H9 (cell line): ENCODE measurements around the gene ABI3. TPM values are rescaled to one million over a fixed set of nuclear protein-coding genes. Genes with fewer than 3 reads are reported as not detected.

Experiments used
- DNase-seq: peaks from one replicate; pipeline ENCODE4 v3.0.0-alpha.2; 2017
- H2AFZ ChIP-seq: one replicate; pipeline ENCODE4 v1.6.1; 2013; ENCODE audit warnings: mild to moderate bottlenecking, low read length, control low read depth, moderate library complexity
- H2AK5ac ChIP-seq: 2 replicates; pipeline ENCODE4 v1.6.1; 2013; ENCODE audit warnings: low read length, control low read depth, mixed read lengths; ENCODE audit not compliant: insufficient read length
- H2BK120ac ChIP-seq: one replicate; pipeline ENCODE4 v1.6.1; 2013; ENCODE audit warnings: low read depth, mild to moderate bottlenecking, low read length, control low read depth, inconsistent platforms; ENCODE audit not compliant: poor library complexity, severe bottlenecking
- H2BK12ac ChIP-seq: 2 replicates; pipeline ENCODE4 v1.6.1; 2013; ENCODE audit warnings: low read length, control low read depth, mixed read lengths, low read depth; ENCODE audit not compliant: insufficient read length
- H2BK15ac ChIP-seq: 2 replicates; pipeline ENCODE4 v1.6.1; 2013; ENCODE audit warnings: low read depth, low read length, control low read depth
- H2BK20ac ChIP-seq: one replicate; pipeline ENCODE4 v1.6.1; 2013; ENCODE audit warnings: low read depth, mild to moderate bottlenecking, low read length, control low read depth, inconsistent platforms; ENCODE audit not compliant: poor library complexity, severe bottlenecking
- H2BK5ac ChIP-seq: 2 replicates; pipeline ENCODE4 v1.6.1; 2013; ENCODE audit warnings: low read length, control low read depth, mixed read lengths; ENCODE audit not compliant: insufficient read length
- H3K14ac ChIP-seq: 2 replicates; pipeline ENCODE4 v1.6.1; 2013; ENCODE audit warnings: low read length, control low read depth; ENCODE audit not compliant: insufficient read depth
- H3K18ac ChIP-seq: 2 replicates; pipeline ENCODE4 v1.6.1; 2013; ENCODE audit warnings: low read depth, mild to moderate bottlenecking, mixed read lengths, low read length, control low read depth; ENCODE audit not compliant: insufficient read length
- H3K23ac ChIP-seq: 2 replicates; pipeline ENCODE4 v1.6.1; 2013; ENCODE audit warnings: low read length, control low read depth, mixed read lengths, low read depth; ENCODE audit not compliant: insufficient read length
- H3K23me2 ChIP-seq: 2 replicates; pipeline ENCODE4 v1.6.1; 2013; ENCODE audit warnings: low read depth, mild to moderate bottlenecking, mixed read lengths, low read length, control low read depth; ENCODE audit not compliant: insufficient read length, poor library complexity, severe bottlenecking
- H3K27ac ChIP-seq: 2 replicates; pipeline ENCODE4 v1.5.1; 2013; ENCODE audit warnings: low read length, control low read depth, mixed read lengths, low read depth; ENCODE audit not compliant: insufficient read length
- H3K27me3 ChIP-seq: 2 replicates; pipeline ENCODE4 v1.6.1; 2013; ENCODE audit warnings: low read length, control low read depth, inconsistent platforms; ENCODE audit not compliant: insufficient read depth
- H3K4ac ChIP-seq: 2 replicates; pipeline ENCODE4 v1.6.1; 2013; ENCODE audit warnings: low read depth, mild to moderate bottlenecking, control low read depth, inconsistent platforms, low read length, moderate library complexity
- H3K4me1 ChIP-seq: 2 replicates; pipeline ENCODE4 v1.6.1; 2013; ENCODE audit warnings: low read length, control low read depth, inconsistent platforms; ENCODE audit not compliant: insufficient read depth
- H3K4me2 ChIP-seq: 2 replicates; pipeline ENCODE4 v1.6.1; 2013; ENCODE audit warnings: low read length, control low read depth, mixed read lengths; ENCODE audit not compliant: insufficient read length, insufficient read depth
- H3K56ac ChIP-seq: 2 replicates; pipeline ENCODE4 v1.6.1; 2013; ENCODE audit warnings: low read depth, mild to moderate bottlenecking, mixed read lengths, low read length, control low read depth; ENCODE audit not compliant: insufficient read length
- H3K79me1 ChIP-seq: 2 replicates; pipeline ENCODE4 v1.6.1; 2013; ENCODE audit warnings: low read depth, mild to moderate bottlenecking, moderate library complexity, low read length, control low read depth, inconsistent platforms; ENCODE audit not compliant: insufficient read depth, poor library complexity, severe bottlenecking
- H3K79me2 ChIP-seq: 2 replicates; pipeline ENCODE4 v1.6.1; 2013; ENCODE audit warnings: low read length, control low read depth, inconsistent platforms; ENCODE audit not compliant: insufficient read depth
- H3K9ac ChIP-seq: 2 replicates; pipeline ENCODE4 v1.6.1; 2013; ENCODE audit warnings: low read length, control low read depth, mixed read lengths; ENCODE audit not compliant: insufficient read length; ENCODE audit errors: extremely low read depth
- H3K9me3 ChIP-seq: one replicate; pipeline ENCODE4 v1.6.1; 2013; ENCODE audit warnings: low read depth, low read length, inconsistent platforms; ENCODE audit not compliant: control insufficient read depth
- H3T11ph ChIP-seq: one replicate; pipeline ENCODE4 v1.6.1; 2013; ENCODE audit warnings: mild to moderate bottlenecking, low read length, control low read depth, inconsistent platforms
- H4K20me1 ChIP-seq: one replicate; pipeline ENCODE4 v1.6.1; 2013; ENCODE audit not compliant: control insufficient read depth, insufficient read length, insufficient read depth
- H4K5ac ChIP-seq: 2 replicates; pipeline ENCODE4 v1.6.1; 2013; ENCODE audit warnings: low read depth, mild to moderate bottlenecking, mixed read lengths, low read length, control low read depth; ENCODE audit not compliant: insufficient read length
- H4K8ac ChIP-seq: replicated peaks from 2 replicates; pipeline ENCODE4 v1.6.1; 2013; ENCODE audit warnings: low read length, control low read depth, mixed read lengths, low read depth; ENCODE audit not compliant: insufficient read length
- H4K91ac ChIP-seq: 2 replicates; pipeline ENCODE4 v1.6.1; 2013; ENCODE audit warnings: low read depth, mild to moderate bottlenecking, moderate library complexity, mixed read lengths, low read length, control low read depth; ENCODE audit not compliant: insufficient read length
- H3K27ac Mint-ChIP-seq, 3 experiments: 2 replicates in 2 of 3; 3 replicates in 1 of 3; pipeline ENCODE4 v1.8.0; 2020 to 2021; ENCODE audit warnings: mixed read lengths in 3 of 3, mild to moderate bottlenecking in 1 of 3, moderate library complexity in 1 of 3
- H3K27me3 Mint-ChIP-seq: 2 replicates; pipeline ENCODE4 v1.8.0; 2021; ENCODE audit warnings: low read depth, mild to moderate bottlenecking, moderate library complexity, mixed read lengths
- H3K36me3 Mint-ChIP-seq, 3 experiments: 2 replicates in 2 of 3; 3 replicates in 1 of 3; pipeline ENCODE4 v1.8.0; 2020 to 2021; ENCODE audit warnings: low read depth in 3 of 3, mixed read lengths in 3 of 3; ENCODE audit not compliant: insufficient read depth in 1 of 3
- H3K4me1 Mint-ChIP-seq, 2 experiments: 2 replicates each; pipeline ENCODE4 v1.8.0; 2020; ENCODE audit warnings: mixed read lengths in 2 of 2
- H3K4me3 Mint-ChIP-seq, 2 experiments: 2 replicates in 1 of 2; 3 replicates in 1 of 2; pipeline ENCODE4 v1.8.0; 2020 to 2021; ENCODE audit warnings: mild to moderate bottlenecking in 2 of 2, mixed read lengths in 2 of 2, moderate library complexity in 1 of 2
- H3K9me3 Mint-ChIP-seq, 2 experiments: 2 replicates in 1 of 2; 3 replicates in 1 of 2; pipeline ENCODE4 v1.8.0; 2020; ENCODE audit warnings: mild to moderate bottlenecking in 2 of 2, mixed read lengths in 2 of 2, moderate library complexity in 1 of 2
- WGBS: extraction: QIAGEN DNeasy Blood & Tissue Kit; methylation state at CpG from one replicate; pipeline ENCODE4 v1.1.7; 2013; ENCODE audit warnings: missing lambda C conversion rate, low lambda C conversion rate, mixed read lengths; ENCODE audit not compliant: insufficient read length; ENCODE audit errors: extremely low coverage; 5-methylcytosine and 5-hydroxymethylcytosine counted together
- total RNA-seq: library from RNA; stranded (reverse); gene quantifications from 2 replicates; pipeline ENCODE4 v1.2.1, GENCODE V29; 2021
- TF ChIP-seq, protein P1 (sequence below): fragments of 200-600 bp; sonication (generic); conservative IDR thresholded peaks from 3 replicates; pipeline ENCODE4 v1.8.0; 2021; ENCODE audit warnings: antibody characterized with exemption, mild to moderate bottlenecking

The ABI3 gene
- total RNA-seq, 1 experiment from 2014 or later = 2.1 TPM

DNA sequence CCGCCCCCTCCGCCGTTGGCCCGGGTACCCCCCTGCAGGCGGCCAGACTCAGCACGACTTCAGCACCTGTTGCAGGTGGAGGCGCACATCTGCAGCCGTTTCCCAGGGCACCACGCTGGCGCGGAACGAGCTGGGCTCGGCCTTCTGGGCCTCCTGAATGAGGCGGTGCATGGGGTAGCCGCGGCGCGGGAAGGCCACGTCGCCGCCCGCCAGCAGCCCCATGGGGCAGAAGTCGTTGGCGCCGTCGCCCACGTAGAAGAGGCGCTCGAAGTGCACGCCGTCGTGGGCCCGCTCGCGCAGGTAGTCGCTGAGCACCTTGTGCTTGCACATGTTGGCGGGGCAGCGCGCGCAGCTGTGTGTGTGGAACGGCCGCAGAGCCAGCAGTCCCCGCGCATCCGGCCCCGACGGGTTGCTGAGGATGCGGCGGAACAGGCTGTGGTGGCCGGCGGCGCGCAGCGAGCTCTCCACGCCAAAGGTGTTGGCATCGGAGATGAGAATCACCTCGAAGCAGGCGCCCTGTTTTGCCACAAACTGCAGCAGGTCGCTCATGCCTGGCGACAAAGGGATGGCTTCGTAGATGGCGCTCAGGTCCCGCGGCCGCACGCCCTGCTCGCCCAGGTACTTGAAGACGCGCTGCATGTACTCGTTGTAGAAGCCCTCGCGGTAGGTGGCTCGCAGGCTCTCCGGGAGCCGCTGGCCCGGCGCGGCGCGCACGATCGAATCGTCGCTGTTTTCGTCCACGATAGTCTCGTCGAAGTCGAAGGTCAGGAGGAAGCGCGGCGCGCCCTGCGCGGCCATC is 13.9 kb downstream of the ABI3 start:
- Mint-ChIP-seq H3K4me1 (peaks cover 24% of the 10 kb centered on the region in 2 experiments), H3K36me3 (no peaks in the 10 kb centered on the region), H3K4me3 (peak overlapping the region; percentile 65 to 82), H3K27ac (peak overlapping the region in 1 of 3 experiments; percentile 55; a peak in 1 of 7 replicates), H3K9me3 (no peaks in the 10 kb centered on the region), H3K27me3 (peaks cover 84% of the 10 kb centered on the region)
- Histone ChIP-seq H3K18ac (peak overlapping the region; percentile 25), H3K27me3 (peaks cover 14% of the 10 kb centered on the region; the same call in 1 of the 2 replicates), H4K8ac (no peak overlapping the region), H2AK5ac (no peak overlapping the region), H2BK12ac (no peak overlapping the region), H2BK15ac (no peak overlapping the region), H3K27ac (no peak overlapping the region), H2AFZ (no peak overlapping the region), H4K5ac (no peak overlapping the region), H3K4me2 (peak overlapping the region; percentile 62), H3T11ph (no peak overlapping the region), H4K91ac (no peak overlapping the region), H3K23ac (no peak overlapping the region), H3K56ac (no peak overlapping the region), H2BK5ac (no peak overlapping the region), H3K79me1 (no peaks in the 10 kb centered on the region), H3K9me3 (no peaks in the 10 kb centered on the region), H3K23me2 (peaks cover 8% of the 10 kb centered on the region), H3K14ac (peak overlapping the region; percentile 60; the same call in 1 of the 2 replicates), H3K4ac (no peak overlapping the region), H3K79me2 (no peaks in the 10 kb centered on the region), H2BK20ac (no peak overlapping the region), H3K9ac (no peak overlapping the region), H3K4me1 (no peaks in the 10 kb centered on the region), H2BK120ac (no peak overlapping the region), H4K20me1 (no peaks in the 10 kb centered on the region)
- peak; percentile 82 for DNase-seq
- TF ChIP-seq, protein P1, sequence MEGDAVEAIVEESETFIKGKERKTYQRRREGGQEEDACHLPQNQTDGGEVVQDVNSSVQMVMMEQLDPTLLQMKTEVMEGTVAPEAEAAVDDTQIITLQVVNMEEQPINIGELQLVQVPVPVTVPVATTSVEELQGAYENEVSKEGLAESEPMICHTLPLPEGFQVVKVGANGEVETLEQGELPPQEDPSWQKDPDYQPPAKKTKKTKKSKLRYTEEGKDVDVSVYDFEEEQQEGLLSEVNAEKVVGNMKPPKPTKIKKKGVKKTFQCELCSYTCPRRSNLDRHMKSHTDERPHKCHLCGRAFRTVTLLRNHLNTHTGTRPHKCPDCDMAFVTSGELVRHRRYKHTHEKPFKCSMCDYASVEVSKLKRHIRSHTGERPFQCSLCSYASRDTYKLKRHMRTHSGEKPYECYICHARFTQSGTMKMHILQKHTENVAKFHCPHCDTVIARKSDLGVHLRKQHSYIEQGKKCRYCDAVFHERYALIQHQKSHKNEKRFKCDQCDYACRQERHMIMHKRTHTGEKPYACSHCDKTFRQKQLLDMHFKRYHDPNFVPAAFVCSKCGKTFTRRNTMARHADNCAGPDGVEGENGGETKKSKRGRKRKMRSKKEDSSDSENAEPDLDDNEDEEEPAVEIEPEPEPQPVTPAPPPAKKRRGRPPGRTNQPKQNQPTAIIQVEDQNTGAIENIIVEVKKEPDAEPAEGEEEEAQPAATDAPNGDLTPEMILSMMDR = no peak
- WGBS = no CpG with 5 or more reads among the region's 95 CpGs
